Adrenal gland (tissue), 5 donors: ENCODE results near the gene TMEM108.

Experiments used
- POLR2A ChIP-seq, 2 donors: fragments of 450-650 bp; IDR thresholded peaks; one replicate each; pipeline ENCODE4 v1.6.1; 2017; ENCODE audit warnings: antibody characterized with exemption in 2 of 2, mild to moderate bottlenecking in 2 of 2, moderate library complexity in 1 of 2
- TF ChIP-seq, protein P1 (sequence below), 6 experiments: fragments of 450-650 bp in 4 of 6; fragments of 200-600 bp in 2 of 6; sonication (generic) in 1 of 6; IDR thresholded peaks; 1 replicate in 5 of 6; 2 replicates in 1 of 6; pipeline versions ENCODE4 v1.5.1 to v1.8.0; 2016 to 2021; ENCODE audit warnings: antibody characterized with exemption in 6 of 6, mild to moderate bottlenecking in 2 of 6, moderate library complexity in 1 of 6
- donor health status: DM: no; HTN: no; CAD: no.

DNA sequence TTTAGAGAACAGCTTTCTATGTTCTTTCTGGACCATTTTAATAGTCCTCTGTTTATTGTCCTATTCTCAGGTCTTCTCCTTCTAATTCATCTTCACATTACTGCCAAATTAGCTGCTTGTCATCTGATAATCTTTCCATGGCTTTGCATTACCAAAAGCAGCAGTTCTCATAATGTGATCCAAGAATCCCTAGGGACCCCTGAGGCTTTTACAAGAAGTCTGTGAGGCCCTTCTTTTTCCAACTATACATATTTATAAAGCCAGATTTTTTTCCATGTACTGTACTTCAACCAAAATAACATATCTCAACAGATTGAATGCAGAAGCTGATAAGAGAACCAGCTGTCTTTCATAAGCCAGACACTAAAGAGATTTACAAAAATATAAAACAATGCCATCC, 199.2 kb downstream of the TMEM108 start:
- no peak for TF ChIP-seq POLR2A (IDR thresholded peaks at IDR 0.05)
- TF ChIP-seq, protein P1, sequence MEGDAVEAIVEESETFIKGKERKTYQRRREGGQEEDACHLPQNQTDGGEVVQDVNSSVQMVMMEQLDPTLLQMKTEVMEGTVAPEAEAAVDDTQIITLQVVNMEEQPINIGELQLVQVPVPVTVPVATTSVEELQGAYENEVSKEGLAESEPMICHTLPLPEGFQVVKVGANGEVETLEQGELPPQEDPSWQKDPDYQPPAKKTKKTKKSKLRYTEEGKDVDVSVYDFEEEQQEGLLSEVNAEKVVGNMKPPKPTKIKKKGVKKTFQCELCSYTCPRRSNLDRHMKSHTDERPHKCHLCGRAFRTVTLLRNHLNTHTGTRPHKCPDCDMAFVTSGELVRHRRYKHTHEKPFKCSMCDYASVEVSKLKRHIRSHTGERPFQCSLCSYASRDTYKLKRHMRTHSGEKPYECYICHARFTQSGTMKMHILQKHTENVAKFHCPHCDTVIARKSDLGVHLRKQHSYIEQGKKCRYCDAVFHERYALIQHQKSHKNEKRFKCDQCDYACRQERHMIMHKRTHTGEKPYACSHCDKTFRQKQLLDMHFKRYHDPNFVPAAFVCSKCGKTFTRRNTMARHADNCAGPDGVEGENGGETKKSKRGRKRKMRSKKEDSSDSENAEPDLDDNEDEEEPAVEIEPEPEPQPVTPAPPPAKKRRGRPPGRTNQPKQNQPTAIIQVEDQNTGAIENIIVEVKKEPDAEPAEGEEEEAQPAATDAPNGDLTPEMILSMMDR (IDR thresholded peaks at IDR 0.05) = no peak
